Middle frontal gyrus (tissue), 1 donor: ENCODE results near the gene OR6N2.

Experiments used
- DNase-seq: peaks from one replicate; pipeline ENCODE4 v3.0.0-alpha.2; 2015; ENCODE audit warnings: low spot score; ENCODE audit errors: extremely low spot score

Gene OR6N2

DNA sequence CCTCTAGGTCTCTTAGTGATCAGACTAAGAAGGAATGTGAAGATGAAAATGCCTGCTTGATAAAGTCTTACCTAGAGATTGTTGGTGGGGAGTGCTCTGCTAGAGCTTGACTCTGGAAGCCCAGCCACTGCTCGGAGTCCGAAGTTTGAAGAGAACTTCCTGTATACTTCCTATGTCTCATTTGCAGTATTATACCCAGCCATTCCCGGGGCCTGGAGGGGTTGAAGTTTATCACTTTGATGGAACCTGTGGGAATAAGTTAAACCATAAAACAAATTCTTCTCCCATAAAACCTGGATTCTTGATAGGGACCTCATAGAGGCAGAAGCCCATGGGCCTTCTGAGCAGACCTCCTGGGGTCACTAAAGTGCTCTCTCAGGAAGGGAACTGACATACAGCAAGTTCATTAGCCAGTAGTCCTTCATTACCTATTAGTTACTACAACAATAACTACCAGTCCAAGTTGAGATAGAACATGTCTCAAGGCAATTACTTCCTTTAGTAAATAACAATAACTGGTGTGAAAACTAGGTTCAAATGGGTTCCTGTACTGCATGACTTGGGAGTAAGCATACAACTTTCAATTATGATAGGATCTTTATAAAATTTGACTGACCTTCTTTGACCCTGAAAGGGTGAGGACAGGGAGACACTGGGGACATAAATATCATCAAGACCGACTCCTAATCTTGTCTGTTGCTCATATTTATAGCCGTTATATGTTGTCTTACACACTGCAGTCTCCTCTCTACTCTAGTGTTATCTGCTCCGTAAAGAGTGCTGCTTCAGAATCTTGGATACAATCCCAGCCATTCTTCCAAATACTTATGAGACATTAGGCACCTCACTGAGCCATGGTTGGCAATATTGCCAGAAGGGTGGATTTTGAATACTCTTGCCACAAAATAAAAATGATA is 8.8 kb downstream of the OR6N2 start, which contains the start of gene OR6N1:
OR6N1 (minus strand) TSS at position 246 of the 917 bp plus-strand sequence. CDS start 5,513 bp downstream, outside the sequence.
- DNase-seq, result no peak

DNA sequence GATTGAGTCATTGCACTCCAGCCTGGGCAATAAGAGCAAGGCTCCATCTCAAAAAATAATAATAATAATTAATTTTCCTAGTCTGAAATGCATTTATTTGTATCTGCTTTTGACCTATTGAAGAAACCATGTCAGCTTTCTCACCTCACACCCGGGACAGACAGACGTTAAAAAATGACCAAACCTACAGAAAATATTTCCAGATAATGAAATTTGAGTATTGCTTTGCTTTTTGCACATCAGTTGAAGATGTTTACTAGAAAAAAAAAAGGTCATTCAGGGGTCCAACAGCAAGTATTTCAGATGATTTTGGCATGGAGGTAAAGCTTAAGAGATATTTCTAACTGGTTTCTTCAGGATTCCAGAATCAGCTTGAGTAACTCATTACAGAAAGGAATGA is 26.6 kb downstream of the OR6N2 start, which contains the start of gene OR6K6:
OR6K6 (plus strand) TSS at position 301 of the 400 bp plus-strand sequence. CDS start 168 bp downstream, outside the sequence.
- no peak for DNase-seq

DNA sequence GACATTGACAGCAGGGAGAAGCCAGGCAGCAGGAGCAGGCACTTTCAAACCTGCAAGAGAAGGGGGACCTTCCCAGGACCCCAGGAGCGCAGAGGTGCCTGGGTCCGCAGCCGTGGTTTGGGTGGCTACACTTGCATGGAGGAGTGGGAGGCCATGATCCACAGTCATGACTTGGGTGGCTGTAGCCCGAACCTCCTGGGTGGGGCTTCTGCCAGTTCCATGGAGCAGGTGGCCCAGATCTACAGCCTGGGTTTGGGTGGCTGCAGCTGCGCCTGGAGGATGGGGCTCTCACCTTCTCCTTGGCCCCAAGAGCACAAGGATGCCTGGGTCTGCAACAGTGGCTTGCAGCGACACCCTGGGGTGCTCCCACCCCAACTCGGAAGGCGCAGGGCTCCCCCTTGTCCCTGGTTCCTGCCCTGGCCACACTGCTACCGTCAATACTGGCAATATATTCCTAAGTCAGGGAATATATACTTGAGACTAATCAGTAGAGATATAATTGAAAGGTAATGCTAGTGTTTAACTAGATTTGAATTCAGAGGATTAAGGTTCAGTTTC is 28.8 kb downstream of the OR6N2 start:
- no peak for DNase-seq

DNA sequence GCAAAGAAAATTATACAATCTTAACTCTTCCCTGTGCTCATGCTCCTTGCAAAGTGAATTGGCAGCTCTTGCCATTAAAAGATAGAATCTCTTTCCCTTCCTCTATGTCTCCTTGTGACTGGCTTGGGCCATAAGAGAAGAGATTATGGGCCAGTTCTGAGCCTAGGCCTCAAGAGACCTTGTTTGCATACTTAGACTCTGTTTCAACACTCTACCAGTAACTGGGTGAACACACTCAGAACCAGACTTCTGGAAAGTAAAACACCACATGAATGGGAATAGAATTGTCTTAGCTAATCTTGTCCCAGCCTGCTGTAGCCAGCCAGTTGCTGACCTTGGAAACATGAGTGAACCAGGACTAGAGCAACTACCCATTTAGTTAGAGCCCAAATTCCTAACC is 45.2 kb downstream of the OR6N2 start:
- DNase-seq, result no peak

DNA sequence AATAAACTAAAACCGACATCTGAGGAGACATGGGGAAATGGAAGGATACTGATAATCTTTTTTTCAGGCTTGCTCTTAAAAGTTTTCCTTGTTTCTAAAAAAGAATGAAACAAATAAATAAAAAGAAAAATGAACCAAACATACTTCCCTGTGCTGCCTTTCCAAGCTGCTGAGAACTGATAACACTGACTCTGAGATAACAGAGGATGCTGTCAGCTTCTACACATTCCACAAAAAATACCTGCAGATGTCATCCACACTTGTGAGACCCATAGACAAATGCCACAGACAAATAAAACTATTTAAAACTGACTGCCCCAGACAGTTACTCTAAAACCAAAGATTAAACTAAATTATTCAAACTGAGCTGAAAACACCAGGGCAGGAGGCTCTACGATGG is 48.5 kb downstream of the OR6N2 start:
- no peak for DNase-seq

DNA sequence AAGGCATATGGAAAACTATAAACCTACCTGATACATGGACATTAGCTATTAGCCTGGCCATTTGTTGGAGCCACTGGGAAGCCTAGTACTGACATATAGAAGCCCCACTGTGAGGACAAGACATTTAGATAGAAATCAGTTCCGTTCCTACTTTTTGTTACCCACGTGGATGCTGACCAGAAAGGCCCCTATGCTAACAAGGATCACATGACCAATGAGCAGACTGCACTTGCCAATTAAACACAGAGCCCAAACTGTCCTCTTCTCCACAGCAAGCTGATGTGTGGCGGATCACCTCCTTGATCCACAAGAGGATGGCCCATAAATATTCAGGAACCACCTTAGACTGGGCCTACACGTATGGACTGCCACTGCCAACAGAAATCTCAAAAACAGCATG is 49.3 kb downstream of the OR6N2 start:
- no peak for DNase-seq

DNA sequence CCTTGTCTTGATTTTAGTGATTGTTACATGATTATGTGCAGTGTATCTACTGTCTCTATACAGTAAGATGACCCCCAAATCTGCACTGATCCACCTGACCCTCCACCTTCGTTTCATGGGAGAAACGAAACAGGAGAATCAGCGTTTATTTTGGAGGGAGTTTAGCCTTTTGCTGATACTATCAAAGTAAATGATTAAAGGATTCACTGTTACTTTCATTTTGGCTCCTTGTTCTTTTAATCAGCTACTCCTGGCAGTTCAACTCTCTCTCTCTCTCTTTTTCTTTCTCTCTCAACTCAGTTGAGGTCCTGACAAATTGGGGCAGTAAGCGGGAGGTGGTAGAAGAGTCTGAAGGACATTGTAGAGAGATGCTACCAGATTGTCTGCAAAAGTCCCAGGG is 50.6 kb downstream of the OR6N2 start:
- no peak for DNase-seq

DNA sequence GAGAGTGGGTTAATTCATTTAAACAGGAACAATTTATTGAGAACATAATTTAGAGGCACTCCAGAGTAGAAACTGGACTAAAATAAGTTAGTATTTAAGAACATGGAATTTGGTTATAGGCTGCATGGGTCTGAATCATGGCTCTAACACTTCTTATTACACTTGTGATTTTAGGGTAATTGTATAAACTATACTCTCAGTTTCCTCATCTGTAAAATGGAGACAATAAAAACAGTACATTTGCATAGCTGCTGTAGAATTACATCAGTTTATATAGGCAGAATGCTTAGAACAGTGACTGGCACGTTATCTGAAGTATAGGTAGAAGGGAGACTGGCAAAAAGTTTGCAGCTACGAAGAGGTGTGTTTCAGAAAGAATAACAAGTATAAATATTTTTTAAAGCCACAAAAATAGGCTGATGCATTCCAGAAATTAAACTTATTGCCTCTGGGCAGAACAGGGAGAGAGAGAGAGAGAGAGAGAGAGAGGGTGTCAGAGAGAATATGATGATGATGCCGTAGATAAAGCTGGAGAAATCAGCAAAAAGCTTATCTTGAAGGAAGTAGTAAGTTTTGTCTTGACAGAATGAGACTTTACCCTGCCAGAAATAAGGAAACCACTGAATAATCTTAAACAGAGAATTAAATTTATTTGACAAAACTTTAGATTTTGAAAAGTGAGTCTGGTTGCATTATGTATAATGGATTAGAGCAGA is 52.3 kb downstream of the OR6N2 start:
- DNase-seq, result no peak

DNA sequence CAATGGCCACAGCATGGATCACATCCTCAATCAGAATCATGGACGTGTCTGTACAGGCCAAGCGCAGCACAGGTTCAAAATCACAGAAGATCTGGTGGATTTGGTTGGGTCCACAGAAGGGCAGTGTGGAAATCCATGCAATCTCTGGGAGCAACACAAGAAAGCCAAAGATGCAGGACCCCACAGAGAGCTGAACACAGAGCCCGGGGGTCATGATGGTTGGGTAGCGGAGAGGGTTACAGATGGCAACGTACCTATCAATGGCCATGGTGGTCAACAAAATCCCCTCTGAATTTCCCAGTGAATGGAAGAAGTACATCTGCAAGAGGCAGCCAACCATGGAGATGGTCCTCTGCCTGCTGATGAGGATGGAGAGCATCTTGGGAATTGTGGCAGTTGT is 56.6 kb downstream of the OR6N2 start:
- DNase-seq, result no peak
